Ovary (tissue), 9 donors: ENCODE data around the gene SCIN. TPM values are rescaled to one million over a fixed set of nuclear protein-coding genes. Genes with fewer than 3 reads are reported as not detected.

Source experiments
- DNase-seq, 5 donors: peaks; one replicate each; pipeline ENCODE4 v3.0.0-alpha.2; 2019 to 2020
- H3K27ac ChIP-seq, 2 donors: fragments of 200-600 bp; one replicate each; pipeline versions ENCODE4 v1.5.1 to v1.8.0; 2019 to 2022
- H3K27me3 ChIP-seq: fragments of 200-600 bp; one replicate; pipeline ENCODE4 v1.8.0; 2022
- H3K36me3 ChIP-seq: fragments of 200-600 bp; sonication (generic); one replicate; pipeline ENCODE4 v1.5.1; 2019
- H3K4me1 ChIP-seq: one replicate; pipeline ENCODE4 v1.8.1; 2013; ENCODE audit warnings: mild to moderate bottlenecking, moderate library complexity; ENCODE audit not compliant: insufficient read depth
- H3K4me3 ChIP-seq: fragments of 200-600 bp; sonication (generic); one replicate; pipeline ENCODE4 v1.5.1; 2017
- H3K9me3 ChIP-seq, 2 donors: fragments of 200-600 bp in 1 of 2; sonication (generic) in 1 of 2; one replicate each; pipeline versions ENCODE4 v1.5.1 to v1.8.1; 2013 to 2019; ENCODE audit warnings: mild to moderate bottlenecking in 1 of 2, moderate library complexity in 1 of 2
- CTCF ChIP-seq, 3 donors: fragments of 450-650 bp in 2 of 3; fragments of 200-600 bp in 1 of 3; IDR thresholded peaks; one replicate each; pipeline versions ENCODE4 v1.5.1 to v1.8.0; 2016 to 2022; ENCODE audit warnings: antibody characterized with exemption in 3 of 3, mild to moderate bottlenecking in 1 of 3
- EP300 ChIP-seq: sonication (generic); formaldehyde crosslinking; IDR thresholded peaks from one replicate; pipeline ENCODE4 v1.6.1; 2017; ENCODE audit warnings: antibody characterized with exemption
- POLR2A ChIP-seq: fragments of 450-650 bp; IDR thresholded peaks from one replicate; pipeline ENCODE4 v1.6.1; 2017; ENCODE audit warnings: antibody characterized with exemption, mild to moderate bottlenecking, moderate library complexity
- WGBS, 3 donors: extraction: QIAGEN DNeasy Blood & Tissue Kit in 1 of 3; methylation state at CpG; one replicate each; pipeline versions ENCODE4 v1.1.5 to v1.1.7; 2013 to 2017; 5-methylcytosine and 5-hydroxymethylcytosine counted together
- intact Hi-C, 4 donors: fragments of 100-400 bp; cut with DNase I; formaldehyde crosslinking; loops; one replicate each; pipeline versions ENCODE4 v1.11.0 to v1.15.1; 2022 to 2023
- polyA plus RNA-seq, 2 donors: library from polyadenylated mRNA; stranded (reverse); fragments of 200-250 nt in 1 of 2; fragments of 350-450 nt in 1 of 2; fragmentation: Illumina TruSeq in 1 of 2; extraction: RNeasy Lipid Tissue Mini Kit (QIAGEN cat#74804) in 1 of 2; gene quantifications; one replicate each; pipeline ENCODE4 v1.2.3, GENCODE V29; 2013 to 2014
- total RNA-seq, 7 donors: library from RNA; depleted of rRNA in 2 of 7; stranded (reverse); fragments of >200 nt in 2 of 7; fragmentation: NEBNext Ultra II Directional in 3 of 7; extraction: Animal tissue kit (Norgen Biotek cat#: 25700) in 3 of 7; gene quantifications; one replicate each; pipeline versions ENCODE4 v1.1.0 to v1.2.4, GENCODE V29; 2016 to 2023
- donor health status: DM: no; HTN: no; CAD: no; lungs with moderate emphysema.
- donor health status: DM: no; HTN: no; CAD: no.
- donor health status: Bipolar disorder and iron deficiency.
- donor health status: DM: yes; HTN: yes; CAD: no.
- donor health status: DM: no; HTN: no; CAD: no.
- donor health status: DM: yes; HTN: yes; CAD: no.

The SCIN gene
- total and polyA plus RNA-seq, 9 donors: 1.3 to 5.1 (median 2.2) TPM

GRCh38 chr7:12648704-12649261 is 78.3 kb downstream of the SCIN start:
- intact Hi-C loops: no loop called here
- 62 to 65% (median 63%) methylated on average over 4 of the region's 4 CpGs for WGBS, 3 donors
- no peak for DNase-seq
- Histone ChIP-seq H3K27me3 (no peaks in the 10 kb centered on the region), H3K9me3 (no peaks in the 10 kb centered on the region), H3K4me1 (no peaks in the 10 kb centered on the region), H3K27ac (no peak overlapping the region), H3K36me3 (no peaks in the 10 kb centered on the region), H3K4me3 (no peak overlapping the region)
- TF ChIP-seq POLR2A: no peak
- no peak for TF ChIP-seq CTCF (IDR thresholded peaks at IDR 0.05)
- TF ChIP-seq EP300: no peak

DNA sequence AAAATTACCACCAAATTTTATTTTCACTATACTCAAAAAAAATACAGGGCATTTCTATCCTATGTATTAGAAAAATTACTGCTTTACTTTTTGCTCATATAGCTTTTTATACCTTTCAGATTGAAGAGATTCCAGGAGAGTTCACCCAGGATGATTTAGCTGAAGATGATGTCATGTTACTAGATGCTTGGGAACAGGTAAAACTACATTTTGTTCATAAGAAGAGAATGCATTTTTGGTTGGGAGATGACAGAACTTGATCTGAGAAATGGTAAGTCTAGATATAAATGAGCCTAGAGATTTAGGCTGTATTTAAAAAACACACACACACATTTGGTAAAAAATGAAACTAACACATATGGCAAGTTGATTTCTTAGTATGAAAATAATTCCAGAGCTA is 78.8 kb downstream of the SCIN start:
- Histone ChIP-seq H3K4me3 (no peak overlapping the region), H3K36me3 (no peaks in the 10 kb centered on the region), H3K4me1 (no peaks in the 10 kb centered on the region), H3K27me3 (no peaks in the 10 kb centered on the region), H3K9me3 (no peaks in the 10 kb centered on the region), H3K27ac (no peak overlapping the region)
- TF ChIP-seq EP300 (no peak), POLR2A (no peak), CTCF (IDR thresholded peaks at IDR 0.05) (no peak)
- intact Hi-C loops: no loop called here
- DNase-seq: no peak

- H3K36me3 ChIP-seq: no peaks in the 10 kb centered on the region
- no peak overlapping the region for H3K4me3 ChIP-seq
- no peak for DNase-seq
- no peaks in the 10 kb centered on the region for H3K4me1 ChIP-seq
- no peak overlapping the region for H3K27ac ChIP-seq
- TF ChIP-seq EP300: no peak
- TF ChIP-seq POLR2A: no peak
- TF ChIP-seq CTCF (IDR thresholded peaks at IDR 0.05): no peak
- intact Hi-C loops: no loop called here
- no peaks in the 10 kb centered on the region for H3K9me3 ChIP-seq
- no peaks in the 10 kb centered on the region for H3K27me3 ChIP-seq
- 90 to 92% (median 92%) methylated on average over 2 of the region's 2 CpGs for WGBS, 3 donors
Measured at GRCh38 chr7:12650080-12650479, 79.6 kb downstream of the SCIN start.

GRCh38 chr7:12653110-12653509 is 82.6 kb downstream of the SCIN start:
- no peaks in the 10 kb centered on the region for H3K36me3 ChIP-seq
- TF ChIP-seq POLR2A (no peak), EP300 (no peak), CTCF (IDR thresholded peaks at IDR 0.05) (no peak)
- H3K27me3 ChIP-seq: no peaks in the 10 kb centered on the region
- intact Hi-C loops: no loop called here
- DNase-seq: no peak
- no peak overlapping the region for H3K4me3 ChIP-seq
- 80 to 85% (median 82%) methylated on average over 3 of the region's 3 CpGs for WGBS, 3 donors
- H3K9me3 ChIP-seq: no peaks in the 10 kb centered on the region
- no peak overlapping the region for H3K27ac ChIP-seq
- H3K4me1 ChIP-seq: no peaks in the 10 kb centered on the region
